ENCODE data around the gene INSIG1.

GRCh38 chr7:155337946-155338631, 40.4 kb downstream of the INSIG1 start:
- TF ChIP-seq CTCF (conservative IDR thresholded peaks at IDR 0.05; ENCODE audit: low read depth, low read length) (no peak), EZH2 (IDR thresholded peaks at IDR 0.05; ENCODE audit: borderline replicate concordance, low read depth, low read length, poor library complexity, severe bottlenecking) (no peak)
